LNCaP clone FGC (cell line): ENCODE results near the gene CDK14.
A peak's percentile ranks its signal among the peaks of the same experiment; 100 is the strongest.

Experiments used
- DNase-seq: peaks from one replicate; pipeline ENCODE4 v3.0.0-alpha.2; 2011; ENCODE audit warnings: low read depth
- H3K4me3 ChIP-seq: 2 replicates; pipeline ENCODE4 v1.5.1; 2011; ENCODE audit warnings: mild to moderate bottlenecking, low read depth, low read length, control low read depth
- CTCF ChIP-seq: IDR thresholded peaks from 2 replicates; pipeline ENCODE4 v1.5.1; 2012; ENCODE audit warnings: mild to moderate bottlenecking; ENCODE audit not compliant: control insufficient read depth, insufficient read depth; ENCODE audit errors: extremely low read depth

Gene CDK14

DNA sequence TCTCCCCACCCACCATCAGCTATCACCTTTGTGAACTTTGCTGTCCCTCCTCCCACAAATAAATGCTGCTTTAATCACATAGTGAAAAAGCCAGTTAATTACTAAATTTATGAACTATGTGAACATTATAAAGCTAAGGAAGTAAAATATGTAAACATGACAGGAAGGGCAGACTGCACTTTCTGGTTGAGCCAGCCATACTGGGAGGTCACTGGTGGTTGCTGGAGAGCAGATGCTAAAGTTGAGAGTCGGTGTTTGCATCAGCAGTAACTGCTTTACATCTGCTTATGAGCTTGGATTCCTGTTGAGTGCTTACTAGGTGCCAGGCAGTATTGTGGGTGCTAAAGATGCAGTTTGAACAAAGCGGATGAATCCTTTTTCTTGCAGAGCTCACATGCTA lies 458.3 kb downstream of the CDK14 start:
- no peak overlapping the region for H3K4me3 ChIP-seq
- DNase-seq = no peak
- no peak for TF ChIP-seq CTCF

- H3K4me3 ChIP-seq = no peak overlapping the region
- no peak for DNase-seq
- 0 out of 2 replicates have a peak, but pooled peaks have one; percentile 10 for TF ChIP-seq CTCF
Measured at GRCh38 chr7:91055219-91055618, 459.1 kb downstream of the CDK14 start.

DNA sequence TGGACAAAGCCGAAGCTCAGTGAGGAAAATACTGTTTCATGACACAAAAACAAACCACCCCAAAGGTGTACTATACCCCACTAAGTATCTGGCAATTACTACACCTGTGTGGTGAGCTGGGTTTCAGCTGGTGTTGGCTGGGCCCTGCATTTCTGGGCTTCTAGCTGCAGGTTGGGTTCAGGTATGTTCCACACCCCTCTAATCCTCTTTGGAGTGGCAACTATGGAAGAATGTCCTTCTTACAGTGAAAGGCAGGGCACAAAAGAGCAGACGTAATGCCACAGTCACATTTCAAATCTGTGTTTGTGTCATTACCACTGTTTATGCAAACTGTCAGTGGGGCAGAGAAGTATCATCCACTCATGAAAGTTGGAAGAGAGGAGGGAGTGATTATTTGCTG lies 466.6 kb downstream of the CDK14 start:
- TF ChIP-seq CTCF = no peak
- no peak overlapping the region for H3K4me3 ChIP-seq
- no peak for DNase-seq

GRCh38 chr7:91064052-91064451 lies 467.9 kb downstream of the CDK14 start:
- no peak for TF ChIP-seq CTCF
- no peak for DNase-seq
- no peak overlapping the region for H3K4me3 ChIP-seq

- DNase-seq = no peak
- no peak overlapping the region for H3K4me3 ChIP-seq
- no peak for TF ChIP-seq CTCF
Measured at GRCh38 chr7:91064938-91065337, 468.8 kb downstream of the CDK14 start.

DNA sequence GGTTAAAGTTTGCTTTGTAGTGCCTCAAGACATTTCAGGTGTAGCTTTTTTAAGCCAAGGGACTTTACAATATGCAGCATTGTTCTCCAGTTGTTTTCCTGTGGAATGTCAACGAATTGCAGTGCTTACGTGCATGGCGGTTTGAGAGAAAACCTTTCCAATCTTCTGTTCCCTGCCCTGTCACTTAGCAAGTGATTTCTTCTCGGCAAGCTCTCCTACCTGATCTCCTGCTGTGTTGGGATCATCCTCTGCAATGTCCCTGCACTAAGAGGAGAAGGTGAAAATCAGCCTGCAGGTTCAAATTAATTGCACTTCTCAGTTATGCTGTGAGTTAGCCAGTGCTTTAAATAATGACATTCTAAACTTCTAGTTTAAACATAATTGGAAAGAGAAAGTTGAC lies 470.5 kb downstream of the CDK14 start:
- no peak for TF ChIP-seq CTCF
- DNase-seq = no peak
- no peak overlapping the region for H3K4me3 ChIP-seq

DNA sequence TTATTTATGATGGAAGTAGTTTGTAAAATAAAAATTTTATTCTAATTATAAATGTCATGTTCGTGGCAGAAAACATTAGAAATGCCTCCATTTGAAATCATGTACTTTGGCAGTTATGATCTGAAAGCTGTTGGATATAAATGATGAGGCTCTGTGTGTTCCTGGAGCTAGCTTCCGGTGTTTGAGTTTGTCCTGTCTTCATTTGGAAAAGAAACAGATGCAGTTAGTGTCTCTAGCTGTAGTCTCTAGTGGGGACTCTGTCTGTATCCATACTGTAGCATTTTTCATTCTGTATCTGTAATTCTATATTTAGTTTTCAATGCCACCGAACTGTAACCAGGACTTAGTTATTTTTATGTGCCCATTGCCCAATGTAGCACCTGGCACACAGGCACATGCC lies 471.1 kb downstream of the CDK14 start:
- no peak overlapping the region for H3K4me3 ChIP-seq
- DNase-seq = no peak
- TF ChIP-seq CTCF = no peak
